Neural progenitor cell (in vitro differentiated cells): Measurements from ENCODE around the gene BBIP1.

Experiments
- CTCF ChIP-seq: fragments of 200-600 bp; sonication (generic); IDR thresholded peaks from 2 replicates; pipeline ENCODE4 v1.5.1; 2017; ENCODE audit warnings: antibody characterized with exemption, mild to moderate bottlenecking
- EZH2phosphoT487 ChIP-seq: fragments of 200-600 bp; sonication (generic); IDR thresholded peaks from 2 replicates; pipeline ENCODE4 v1.6.1; 2017; ENCODE audit warnings: antibody characterized with exemption

GRCh38 chr10:110939419-110939818 is 20.4 kb upstream of the BBIP1 start:
- TF ChIP-seq CTCF = no peak
- TF ChIP-seq EZH2phosphoT487 = no peak
